OCI-LY7 (cell line): ENCODE data around the gene IRS4.

Experiments
- CTCF ChIP-seq: fragments of 200-600 bp; sonication (generic); conservative IDR thresholded peaks from 2 replicates; pipeline ENCODE4 v1.5.1; 2014; ENCODE audit warnings: mild to moderate bottlenecking, antibody characterized with exemption, low read length, moderate library complexity, mixed read lengths
- EZH2phosphoT487 ChIP-seq: fragments of 200-600 bp; sonication (generic); IDR thresholded peaks from 2 replicates; pipeline ENCODE4 v1.6.1; 2018; ENCODE audit warnings: low read depth, borderline replicate concordance, mild to moderate bottlenecking, mixed run types, antibody characterized with exemption, low read length, moderate library complexity, mixed read lengths

GRCh38 chrX:108732630-108733321, 3.6 kb downstream of the IRS4 start:
- TF ChIP-seq CTCF (no peak), EZH2phosphoT487 (no peak)
